ENCODE measurements around the gene GPR78.
"Not testable (repeated sequence)": the region's sequence is repeated elsewhere in the genome, so short reads cannot be mapped to it uniquely, and the experiment has no call there.

GPR78 gene

DNA sequence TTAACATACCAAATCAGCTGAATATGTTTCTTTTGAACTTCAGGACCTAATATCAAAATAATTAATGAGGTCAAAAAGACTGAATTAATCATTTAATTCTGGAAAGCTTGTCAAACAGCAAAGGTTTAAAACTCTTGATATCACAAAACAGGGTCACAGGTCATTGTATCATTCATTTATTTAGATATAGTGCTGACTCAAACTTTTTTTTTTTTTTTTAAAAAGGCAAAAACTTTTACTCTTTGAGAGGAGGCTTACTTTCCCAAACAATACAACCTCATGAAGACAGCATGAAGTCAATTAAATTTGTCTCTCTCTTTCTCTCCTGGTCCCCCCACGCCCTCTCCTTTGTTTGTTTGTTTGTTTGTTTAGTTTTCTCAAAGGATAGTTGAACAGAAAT, 15.6 kb upstream of the GPR78 start:
- no peak for DNase-seq (ENCODE audit: insufficient read length, low spot score)
- TF ChIP-seq POLR2A (IDR thresholded peaks at IDR 0.05; ENCODE audit: low read depth, low read length) = no peak
- FAIRE-seq = no peak

DNA sequence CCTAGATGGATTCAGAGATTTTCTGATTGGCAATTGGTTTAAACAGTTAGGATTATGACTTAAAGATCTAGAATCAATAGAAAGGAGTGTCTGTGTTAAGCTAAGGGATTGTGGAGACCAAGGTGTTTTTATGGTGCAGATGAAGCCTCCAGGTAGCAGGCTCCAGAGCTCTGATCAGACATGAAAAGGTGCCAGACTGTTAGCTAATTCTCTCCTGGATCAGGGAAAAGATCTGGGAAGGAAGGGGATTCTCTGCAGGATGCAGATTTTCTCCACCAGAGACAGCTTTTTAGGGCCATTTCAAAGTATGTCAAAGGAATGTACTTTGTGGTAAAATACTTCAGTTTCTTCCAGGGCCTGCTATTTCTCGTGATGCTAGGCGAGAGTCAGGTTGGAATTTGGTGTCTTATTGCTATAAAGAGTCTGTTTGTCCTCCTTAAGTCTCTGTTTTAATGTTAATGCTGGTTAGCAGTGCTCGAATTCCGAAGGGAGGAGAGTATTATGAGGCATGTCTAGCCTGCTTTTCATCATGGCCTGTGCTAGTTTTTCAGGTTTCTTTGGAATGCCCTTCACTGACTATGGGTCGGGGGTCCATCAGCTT, 12.0 kb upstream of the GPR78 start:
- DNase-seq (ENCODE audit: insufficient read length, low spot score) = no peak
- no peak for TF ChIP-seq POLR2A (IDR thresholded peaks at IDR 0.05; ENCODE audit: low read depth, low read length)

DNA sequence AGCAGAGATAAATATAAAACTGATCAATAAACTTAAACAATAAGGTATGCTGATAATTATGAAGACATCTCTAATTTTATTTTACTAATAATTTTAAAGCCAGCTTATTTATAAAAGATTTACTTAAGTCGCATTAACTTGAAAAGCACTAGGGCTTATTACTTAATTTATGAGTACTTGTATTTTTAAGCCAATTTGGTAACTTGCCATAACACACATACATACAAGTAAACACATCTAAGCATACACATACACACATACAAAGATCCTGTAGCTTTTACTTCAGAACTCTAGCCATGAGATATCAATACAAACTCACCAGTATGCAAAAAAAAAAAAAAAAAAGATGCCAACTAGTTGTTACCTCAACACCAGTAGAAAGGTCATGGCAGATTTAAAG, 10.0 kb upstream of the GPR78 start:
- TF ChIP-seq POLR2A (IDR thresholded peaks at IDR 0.05; ENCODE audit: low read depth, low read length) = no peak
- FAIRE-seq (no peak), DNase-seq (ENCODE audit: insufficient read length, low spot score) (no peak)

More for the DNA sequence above, 12.0 kb upstream of the GPR78 start:
- no peak for FAIRE-seq

- FAIRE-seq = no peak
Measured at GRCh38 chr4:8571702-8572685, 8.2 kb upstream of the GPR78 start.

DNA sequence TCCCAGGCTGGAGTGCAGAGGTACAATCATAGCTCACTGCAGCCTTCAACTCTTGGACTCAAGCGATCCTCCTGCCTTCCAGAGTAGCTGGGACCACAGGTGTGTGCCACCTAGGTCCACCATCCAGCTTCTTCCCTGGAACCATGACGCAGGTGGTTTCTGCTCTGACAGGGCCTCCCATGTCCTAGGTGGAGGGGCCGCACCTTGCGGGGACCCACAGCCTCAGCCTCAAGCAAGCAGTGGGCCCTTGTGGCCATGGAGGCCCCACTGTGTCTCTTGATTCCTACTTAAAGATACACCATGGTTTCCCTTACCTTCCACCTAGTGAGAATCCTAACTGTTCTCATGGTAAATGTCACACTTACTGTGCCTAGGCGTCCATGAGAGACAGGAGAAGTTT, 6.9 kb upstream of the GPR78 start:
- TF ChIP-seq POLR2A (IDR thresholded peaks at IDR 0.05; ENCODE audit: low read depth, low read length) = no peak
- FAIRE-seq (no peak), DNase-seq (ENCODE audit: insufficient read length, low spot score) (no peak)

More at GRCh38 chr4:8571702-8572685, 8.2 kb upstream of the GPR78 start:
- no peak for TF ChIP-seq POLR2A (IDR thresholded peaks at IDR 0.05; ENCODE audit: low read depth, low read length)
- no peak for DNase-seq (ENCODE audit: insufficient read length, low spot score)

DNA sequence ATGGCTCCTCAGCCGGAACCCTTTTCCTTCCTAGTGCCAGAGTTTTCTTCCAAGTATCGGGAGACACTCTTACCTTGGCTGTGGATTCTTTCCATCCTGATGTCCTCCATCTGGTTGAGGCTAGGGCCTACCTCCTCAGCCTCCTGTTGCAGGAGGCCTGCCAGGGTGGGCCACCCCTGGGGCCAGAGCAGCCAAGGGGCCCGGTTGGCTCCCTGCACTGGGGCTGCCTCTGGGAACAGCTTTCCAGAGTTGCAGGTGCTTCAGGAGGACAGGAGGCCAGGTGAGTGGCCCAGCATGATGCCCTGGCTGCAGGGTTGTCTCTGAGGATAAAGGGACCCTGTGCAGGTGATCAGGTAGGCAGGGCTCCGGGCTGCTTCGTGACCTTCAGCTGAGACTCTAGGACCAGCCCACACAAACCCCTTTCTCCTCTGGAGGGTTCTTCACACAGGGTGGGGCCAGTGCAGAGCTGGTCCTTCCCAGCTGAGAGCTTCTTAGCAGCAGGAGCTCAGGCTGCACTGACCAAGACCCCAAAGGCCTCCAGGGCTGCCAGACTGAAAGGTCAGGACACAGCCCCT, 5.3 kb upstream of the GPR78 start:
- TF ChIP-seq POLR2A (IDR thresholded peaks at IDR 0.05; ENCODE audit: low read depth, low read length) = no peak
- DNase-seq (ENCODE audit: insufficient read length, low spot score) (no peak), FAIRE-seq (no peak)

DNA sequence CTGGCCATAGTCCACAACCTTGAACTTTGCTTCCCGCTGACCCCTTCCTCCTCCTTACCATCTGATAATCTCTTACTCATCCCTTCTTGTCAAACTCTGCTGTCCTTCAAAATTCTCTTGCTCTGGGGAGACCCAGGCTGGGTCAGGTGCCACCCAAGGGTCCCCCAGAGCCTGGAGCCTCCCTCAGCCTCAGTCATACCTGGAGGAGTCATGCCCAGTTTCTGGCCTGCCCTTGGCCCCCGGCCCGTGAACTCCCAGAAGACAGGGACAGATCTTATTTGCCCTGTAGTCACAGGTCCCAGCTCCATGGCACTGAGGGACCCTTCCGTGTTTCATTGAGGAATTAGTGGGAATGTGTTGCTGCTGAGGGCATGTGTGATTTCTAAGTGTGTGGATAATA, 4.7 kb upstream of the GPR78 start:
- DNase-seq (ENCODE audit: insufficient read length, low spot score) (no peak), FAIRE-seq (no peak)
- no peak for TF ChIP-seq POLR2A (IDR thresholded peaks at IDR 0.05; ENCODE audit: low read depth, low read length)

DNA sequence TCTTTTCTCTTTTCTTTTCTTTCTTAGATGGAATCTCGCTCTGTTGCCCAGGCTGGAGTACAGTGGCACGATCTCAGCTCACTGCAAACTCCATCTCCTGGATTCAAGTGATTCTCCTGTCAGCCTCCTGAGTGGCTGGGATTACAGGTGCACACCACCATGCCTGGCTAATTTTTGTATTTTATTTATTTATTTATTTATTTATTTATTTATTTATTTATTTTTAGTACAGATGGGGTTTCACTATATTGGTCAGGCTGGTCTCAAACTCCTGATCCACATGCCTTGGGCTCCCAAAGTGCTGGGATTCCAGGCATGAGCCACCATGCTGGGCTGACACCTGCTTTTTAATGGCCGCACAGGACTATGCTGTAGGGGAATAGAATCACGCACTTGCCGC, 3.6 kb upstream of the GPR78 start:
- not testable (repeated sequence) for FAIRE-seq

DNA sequence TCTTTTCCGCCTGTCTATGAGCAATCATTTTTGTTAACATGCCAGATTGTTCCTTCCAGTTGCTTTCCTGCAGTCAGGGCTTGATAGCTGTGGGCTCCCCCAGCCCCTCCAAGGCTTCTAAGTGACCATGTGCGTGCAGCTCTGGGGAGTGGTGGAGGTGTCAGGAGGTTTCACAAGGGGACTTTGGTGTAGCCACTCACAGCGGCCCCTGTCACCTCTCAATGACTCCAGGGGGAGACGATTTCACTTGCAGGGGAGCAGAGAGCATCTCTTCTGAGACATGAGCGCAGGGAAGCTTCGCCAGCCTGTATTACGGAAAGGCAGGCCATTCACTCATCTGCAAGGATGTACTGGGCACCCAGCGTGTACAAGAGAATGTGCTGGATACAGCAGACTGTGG, 3.1 kb upstream of the GPR78 start:
- no peak for TF ChIP-seq POLR2A (IDR thresholded peaks at IDR 0.05; ENCODE audit: low read depth, low read length)
- no peak for DNase-seq (ENCODE audit: insufficient read length, low spot score)
- FAIRE-seq = no peak

More for the DNA sequence above, 3.6 kb upstream of the GPR78 start:
- DNase-seq (ENCODE audit: insufficient read length, low spot score) = not testable (repeated sequence)

DNA sequence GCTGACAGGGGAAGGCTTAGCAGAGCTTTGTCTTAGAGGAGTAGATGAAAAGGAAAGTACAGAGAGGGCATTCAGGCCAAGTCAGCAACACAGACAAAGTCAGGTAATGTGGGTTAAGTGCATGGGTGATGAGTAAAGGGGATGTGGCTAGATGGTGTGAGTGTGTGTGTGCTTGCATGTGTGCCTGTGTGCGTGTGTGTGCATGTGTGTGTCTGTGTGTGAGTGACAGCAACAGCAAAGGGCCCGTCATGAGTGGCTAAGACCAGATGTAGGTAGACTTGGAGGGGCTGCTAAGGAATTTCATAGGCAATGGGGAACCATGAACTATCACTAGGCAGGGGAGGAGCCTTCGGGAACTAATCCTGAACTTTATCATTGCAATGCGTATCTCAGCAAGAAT, 2.2 kb upstream of the GPR78 start:
- no peak for TF ChIP-seq POLR2A (IDR thresholded peaks at IDR 0.05; ENCODE audit: low read depth, low read length)
- no peak for DNase-seq (ENCODE audit: insufficient read length, low spot score)
- no peak for FAIRE-seq

GRCh38 chr4:8578717-8579116, 1.5 kb upstream of the GPR78 start:
- TF ChIP-seq POLR2A (IDR thresholded peaks at IDR 0.05; ENCODE audit: low read depth, low read length) = no peak
- DNase-seq (ENCODE audit: insufficient read length, low spot score) = no peak
- no peak for FAIRE-seq

- DNase-seq (ENCODE audit: insufficient read length, low spot score) (no peak), FAIRE-seq (no peak)
- TF ChIP-seq POLR2A (IDR thresholded peaks at IDR 0.05; ENCODE audit: low read depth, low read length) = no peak
Measured at GRCh38 chr4:8579526-8580320, 469 bp upstream of the GPR78 start.

DNA sequence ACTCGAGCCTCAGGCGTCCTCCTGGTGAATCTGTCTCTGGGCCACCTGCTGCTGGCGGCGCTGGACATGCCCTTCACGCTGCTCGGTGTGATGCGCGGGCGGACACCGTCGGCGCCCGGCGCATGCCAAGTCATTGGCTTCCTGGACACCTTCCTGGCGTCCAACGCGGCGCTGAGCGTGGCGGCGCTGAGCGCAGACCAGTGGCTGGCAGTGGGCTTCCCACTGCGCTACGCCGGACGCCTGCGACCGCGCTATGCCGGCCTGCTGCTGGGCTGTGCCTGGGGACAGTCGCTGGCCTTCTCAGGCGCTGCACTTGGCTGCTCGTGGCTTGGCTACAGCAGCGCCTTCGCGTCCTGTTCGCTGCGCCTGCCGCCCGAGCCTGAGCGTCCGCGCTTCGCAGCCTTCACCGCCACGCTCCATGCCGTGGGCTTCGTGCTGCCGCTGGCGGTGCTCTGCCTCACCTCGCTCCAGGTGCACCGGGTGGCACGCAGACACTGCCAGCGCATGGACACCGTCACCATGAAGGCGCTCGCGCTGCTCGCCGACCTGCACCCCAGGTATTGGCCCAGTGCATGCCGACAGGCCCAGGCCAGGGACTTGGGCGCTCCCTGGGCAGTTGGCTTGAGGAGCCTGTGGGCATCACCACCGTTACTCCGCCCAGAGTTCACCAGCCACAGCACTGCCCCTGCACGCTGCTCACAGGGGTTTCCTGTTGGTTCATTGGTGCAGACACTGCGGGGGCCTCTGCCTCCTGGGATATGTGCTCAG, 1.1 kb downstream of the GPR78 start:
- no peak for TF ChIP-seq POLR2A (IDR thresholded peaks at IDR 0.05; ENCODE audit: low read depth, low read length)
- FAIRE-seq = no peak

More for the DNA sequence above, 1.1 kb downstream of the GPR78 start:
- no peak for DNase-seq (ENCODE audit: insufficient read length, low spot score)

Data from H54 (cell line).